IMR-90 (cell line): ENCODE data around the gene CALY. TPM values are rescaled to one million over a fixed set of nuclear protein-coding genes. Genes with fewer than 3 reads are reported as not detected.

Experiments
- ATAC-seq: fragments of 200-7000 bp; cut with Tn5 transposase; 2 replicates; pipeline ENCODE4 v1.9.1; 2020; ENCODE audit warnings: low read depth, mild to moderate bottlenecking, moderate library complexity
- BruUV-seq: library from RNA; stranded (reverse); fragments of 400-500 nt; replicated peaks from 2 replicates; lab custom pipeline; 2021; lab: Mats Ljungman, UMichigan
- CTCF ChIA-PET: fragments of 300-600 bp; formaldehyde crosslinking; extraction: SDS; loops from one replicate; lab custom pipeline; 2021; ENCODE audit warnings: antibody characterized with exemption; lab: Yijun Ruan, JAX
- POLR2A ChIA-PET: fragments of 300-600 bp; sonication (Branson Sonifier 250); formaldehyde crosslinking; loops from one replicate; lab custom pipeline; 2022; ENCODE audit warnings: antibody characterized with exemption; ENCODE audit not compliant: unreplicated experiment; lab: Charles Lee
- DNase-seq: peaks from one replicate; pipeline ENCODE4 v3.0.0; 2013
- H2AFZ ChIP-seq: replicated peaks from 2 replicates; pipeline ENCODE3; 2013; ENCODE audit warnings: low read length, mild to moderate bottlenecking; ENCODE audit not compliant: poor library complexity
- H2AK5ac ChIP-seq: 2 replicates; pipeline ENCODE4 v1.6.1; 2013; ENCODE audit warnings: low read depth, low read length, inconsistent platforms
- H2AK9ac ChIP-seq: replicated peaks from 2 replicates; pipeline ENCODE3; 2013; ENCODE audit warnings: mild to moderate bottlenecking, low read depth, low read length, moderate library complexity; ENCODE audit not compliant: poor library complexity
- H2BK120ac ChIP-seq: 2 replicates; pipeline ENCODE4 v1.6.1; 2013; ENCODE audit warnings: low read depth, low read length, inconsistent platforms
- H2BK15ac ChIP-seq: 3 replicates; pipeline ENCODE4 v1.6.1; 2013; ENCODE audit warnings: low read depth, low read length, inconsistent platforms
- H2BK20ac ChIP-seq: 2 replicates; pipeline ENCODE4 v1.6.1; 2013; ENCODE audit warnings: low read depth, mild to moderate bottlenecking, inconsistent platforms, low read length, moderate library complexity
- H2BK5ac ChIP-seq: 2 replicates; pipeline ENCODE4 v1.6.1; 2013; ENCODE audit warnings: mild to moderate bottlenecking, low read depth, low read length, inconsistent platforms; ENCODE audit not compliant: poor library complexity, severe bottlenecking
- H3K14ac ChIP-seq: replicated peaks from 2 replicates; pipeline ENCODE4 v1.6.1; 2013; ENCODE audit warnings: low read depth, low read length, inconsistent platforms
- H3K18ac ChIP-seq: 2 replicates; pipeline ENCODE4 v1.6.1; 2013; ENCODE audit warnings: low read depth, low read length, control low read depth
- H3K23ac ChIP-seq: 2 replicates; pipeline ENCODE4 v1.6.1; 2013; ENCODE audit warnings: low read depth, low read length, inconsistent platforms
- H3K27ac ChIP-seq: 2 replicates; pipeline ENCODE4 v1.5.1; 2013; ENCODE audit warnings: mild to moderate bottlenecking, control low read depth, low read length; ENCODE audit not compliant: insufficient read depth
- H3K27me3 ChIP-seq: 2 replicates; pipeline ENCODE4 v1.6.1; 2013; ENCODE audit warnings: low read length; ENCODE audit not compliant: control insufficient read depth, insufficient read depth
- H3K36me3 ChIP-seq: 2 replicates; pipeline ENCODE4 v1.6.1; 2013; ENCODE audit warnings: low read length, mixed read lengths; ENCODE audit not compliant: control insufficient read depth, insufficient read depth
- H3K4ac ChIP-seq: 2 replicates; pipeline ENCODE4 v1.6.1; 2013; ENCODE audit warnings: low read depth, low read length, inconsistent platforms
- H3K4me1 ChIP-seq: 2 replicates; pipeline ENCODE4 v1.6.1; 2013; ENCODE audit warnings: low read length, mixed read lengths; ENCODE audit not compliant: control insufficient read depth, insufficient read depth
- H3K4me2 ChIP-seq: 2 replicates; pipeline ENCODE4 v1.6.1; 2013; ENCODE audit warnings: low read depth, mild to moderate bottlenecking, control low read depth, low read length, moderate library complexity
- H3K4me3 ChIP-seq: 2 replicates; pipeline ENCODE4 v1.5.1; 2013; ENCODE audit warnings: low read depth, mild to moderate bottlenecking, control low read depth, low read length, moderate library complexity; ENCODE audit not compliant: insufficient read depth
- H3K56ac ChIP-seq: 2 replicates; pipeline ENCODE4 v1.6.1; 2013; ENCODE audit warnings: low read length, inconsistent platforms; ENCODE audit not compliant: insufficient read depth; ENCODE audit errors: extremely low read depth
- H3K79me1 ChIP-seq, 2 experiments: 2 replicates each; pipeline ENCODE4 v1.6.1; 2013; ENCODE audit warnings: low read length in 2 of 2, inconsistent platforms in 1 of 2, low read depth in 1 of 2
- H3K9ac ChIP-seq: 2 replicates; pipeline ENCODE4 v1.6.1; 2013; ENCODE audit warnings: low read depth, low read length, control low read depth
- H3K9me1 ChIP-seq: 2 replicates; pipeline ENCODE4 v1.6.1; 2013; ENCODE audit warnings: low read length, inconsistent platforms; ENCODE audit not compliant: insufficient read depth
- H3K9me3 ChIP-seq: 2 replicates; pipeline ENCODE4 v1.6.1; 2013; ENCODE audit warnings: low read length; ENCODE audit not compliant: control insufficient read depth, insufficient read depth
- H4K20me1 ChIP-seq: 2 replicates; pipeline ENCODE4 v1.6.1; 2013; ENCODE audit warnings: low read length, inconsistent platforms; ENCODE audit not compliant: insufficient read depth
- H4K5ac ChIP-seq: 2 replicates; pipeline ENCODE4 v1.6.1; 2013; ENCODE audit warnings: mild to moderate bottlenecking, low read depth, low read length, control low read depth
- H4K8ac ChIP-seq, 2 experiments: 2 replicates each; pipeline ENCODE4 v1.6.1; 2013; ENCODE audit warnings: low read depth in 2 of 2, low read length in 2 of 2, control low read depth in 1 of 2, inconsistent platforms in 1 of 2
- H4K91ac ChIP-seq: 2 replicates; pipeline ENCODE4 v1.6.1; 2013; ENCODE audit warnings: low read depth, low read length, inconsistent platforms; ENCODE audit not compliant: insufficient read depth
- BHLHE40 ChIP-seq: fragments of 150-350 bp; IDR thresholded peaks from 2 replicates; pipeline ENCODE4 v1.6.1; 2016; ENCODE audit warnings: mild to moderate bottlenecking, low read depth, low read length
- CEBPB ChIP-seq: IDR thresholded peaks from 2 replicates; pipeline ENCODE4 v1.6.1; 2012; ENCODE audit warnings: low read depth, low read length, improper control_type of control experiment
- CHD1 ChIP-seq: IDR thresholded peaks from 2 replicates; pipeline ENCODE4 v1.6.1; 2012; ENCODE audit warnings: low read depth, low read length, improper control_type of control experiment
- CTCF ChIP-seq: conservative IDR thresholded peaks from 2 replicates; pipeline ENCODE4 v1.5.1; 2012; ENCODE audit warnings: mild to moderate bottlenecking, low read depth, low read length, improper control_type of control experiment
- ELK1 ChIP-seq: fragments of 150-350 bp; IDR thresholded peaks from 2 replicates; pipeline ENCODE4 v1.6.1; 2016; ENCODE audit warnings: low read depth, mild to moderate bottlenecking, low read length, moderate library complexity, borderline replicate concordance
- FOS ChIP-seq: fragments of 150-350 bp; IDR thresholded peaks from 2 replicates; pipeline ENCODE4 v1.6.1; 2016; ENCODE audit warnings: low read depth, low read length
- MAFK ChIP-seq: IDR thresholded peaks from 2 replicates; pipeline ENCODE4 v1.6.1; 2012; ENCODE audit warnings: low read depth, low read length, improper control_type of control experiment
- MAZ ChIP-seq: IDR thresholded peaks from 2 replicates; pipeline ENCODE4 v1.6.1; 2012; ENCODE audit warnings: low read depth, mild to moderate bottlenecking, low read length, improper control_type of control experiment, moderate library complexity, borderline replicate concordance
- MXI1 ChIP-seq: IDR thresholded peaks from 2 replicates; pipeline ENCODE4 v1.6.1; 2012; ENCODE audit warnings: low read depth, mild to moderate bottlenecking, low read length, moderate library complexity, borderline replicate concordance
- NFE2L2 ChIP-seq: fragments of 150-350 bp; IDR thresholded peaks from 2 replicates; pipeline ENCODE4 v1.6.1; 2016; ENCODE audit warnings: low read depth, mild to moderate bottlenecking, low read length
- POLR2A ChIP-seq: IDR thresholded peaks from 2 replicates; pipeline ENCODE4 v1.6.1; 2012; ENCODE audit warnings: mild to moderate bottlenecking, low read depth, low read length
- RAD21 ChIP-seq: IDR thresholded peaks from 2 replicates; pipeline ENCODE4 v1.6.1; 2012; ENCODE audit warnings: low read length, improper control_type of control experiment
- RCOR1 ChIP-seq: IDR thresholded peaks from 2 replicates; pipeline ENCODE4 v1.6.1; 2012; ENCODE audit warnings: mild to moderate bottlenecking, low read length, improper control_type of control experiment; ENCODE audit not compliant: insufficient replicate concordance
- RFX5 ChIP-seq: IDR thresholded peaks from 2 replicates; pipeline ENCODE4 v1.8.0; 2012; ENCODE audit warnings: low read depth, mild to moderate bottlenecking, low read length, moderate library complexity
- SMC3 ChIP-seq: fragments of 150-350 bp; IDR thresholded peaks from 2 replicates; pipeline ENCODE4 v1.6.1; 2016; ENCODE audit warnings: low read depth, mild to moderate bottlenecking, antibody characterized with exemption, low read length, moderate library complexity
- USF2 ChIP-seq: fragments of 150-350 bp; IDR thresholded peaks from 2 replicates; pipeline ENCODE4 v1.6.1; 2017; ENCODE audit warnings: mild to moderate bottlenecking, antibody characterized with exemption, low read length, low read depth
- WGBS, 2 experiments: methylation state at CpG; one replicate each; pipeline versions ENCODE4 v1.1.5 to v1.1.7; 2013; ENCODE audit warnings: missing lambda C conversion rate in 2 of 2; ENCODE audit not compliant: insufficient read length in 1 of 2; ENCODE audit errors: extremely low coverage in 2 of 2; 5-methylcytosine and 5-hydroxymethylcytosine counted together
- dilution Hi-C: fragments of 300-500 bp; cut with HindIII; formaldehyde crosslinking; loops from one replicate; pipeline ENCODE4 v1.14.3; 2018; ENCODE audit warnings: low sequenced_read_pairs; ENCODE audit not compliant: unreplicated experiment
- in situ Hi-C: fragments of 300-500 bp; cut with MboI; formaldehyde crosslinking; loops from 3 replicates; pipeline ENCODE4 v1.14.3; 2019; ENCODE audit warnings: low sequenced_read_pairs, inconsistent platforms, mixed read lengths
- intact Hi-C: fragments of 100-400 bp; cut with micrococcal nuclease; formaldehyde crosslinking; loops from 2 replicates; pipeline ENCODE4 v1.10.0; 2022
- polyA plus RNA-seq, 3 experiments: library from polyadenylated mRNA; depleted of rRNA; stranded (reverse); fragments of >200 nt; gene quantifications; 2 replicates each; pipeline ENCODE4 v1.2.3, GENCODE V29; 2012; ENCODE audit warnings: low replicate concordance in 1 of 3
- total RNA-seq: library from RNA; depleted of rRNA; stranded (reverse); fragments of >200 nt; gene quantifications from 2 replicates; pipeline ENCODE4 v1.2.3, GENCODE V29; 2012

Gene CALY
- total and polyA plus RNA-seq, 2 of the 4 experiments (the other 2 are of a cell fraction), result 0.34 TPM; not detected in 1

- H3K56ac ChIP-seq, result no peak overlapping the region
- H2BK15ac ChIP-seq, result no peak overlapping the region
- no peak overlapping the region for H4K8ac ChIP-seq
- H3K18ac ChIP-seq, result no peak overlapping the region
- no peak overlapping the region for H3K27ac ChIP-seq
- no peak overlapping the region for H2BK120ac ChIP-seq
- no peak overlapping the region for H2AK5ac ChIP-seq
- H2BK20ac ChIP-seq, result no peak overlapping the region
- H3K27me3 ChIP-seq, result no peaks in the 10 kb centered on the region
- H2AK9ac ChIP-seq, result no peak overlapping the region
- BruUV-seq, result no TSS peak
- no peak overlapping the region for H4K5ac ChIP-seq
- intact Hi-C loops (no loop called here), dilution Hi-C loops (no loop called here), in situ Hi-C loops (no loop called here)
- DNase-seq (no peak), ATAC-seq (no peak)
- TF ChIP-seq FOS, result no peak
- no peak for TF ChIP-seq CTCF
- TF ChIP-seq MXI1, result no peak
- TF ChIP-seq MAFK, result no peak
- TF ChIP-seq RAD21, result no peak
- TF ChIP-seq BHLHE40, result no peak
- no peak for TF ChIP-seq ELK1
- TF ChIP-seq RFX5, result no peak
- no peak for TF ChIP-seq USF2
- no peak for TF ChIP-seq SMC3
- no peak for TF ChIP-seq MAZ
- no peak for TF ChIP-seq RCOR1
- no peak for TF ChIP-seq NFE2L2
- TF ChIP-seq POLR2A, result no peak
- TF ChIP-seq CEBPB, result no peak
- TF ChIP-seq CHD1, result no peak
- peaks cover 39% of the 10 kb centered on the region for H4K20me1 ChIP-seq
- no peak overlapping the region for H4K91ac ChIP-seq
- H2BK5ac ChIP-seq, result no peak overlapping the region
- no peak overlapping the region for H3K4me3 ChIP-seq
- H3K79me1 ChIP-seq, result peaks cover 15 to 45% of the 10 kb centered on the region in 2 experiments
- H3K4me1 ChIP-seq, result peaks cover 5% of the 10 kb centered on the region
- H3K9me3 ChIP-seq, result no peaks in the 10 kb centered on the region
- no peak overlapping the region for H3K14ac ChIP-seq
- H3K4me2 ChIP-seq, result no peak overlapping the region
- WGBS, 2 experiments, result 97% methylated on average over 9 of the region's 14 CpGs; no CpG with 5 or more reads in 1 of the 2 experiments
- H3K9ac ChIP-seq, result no peak overlapping the region
- CTCF ChIA-PET, result no interaction called here
- POLR2A ChIA-PET, result no interaction called here
- no peak overlapping the region for H3K23ac ChIP-seq
- no peak overlapping the region for H2AFZ ChIP-seq
- peaks cover 9% of the 10 kb centered on the region; the same call in 1 of the 2 replicates for H3K9me1 ChIP-seq
- H3K36me3 ChIP-seq, result peaks cover 34% of the 10 kb centered on the region
- no peak overlapping the region for H3K4ac ChIP-seq
These were observed 34.5 kb downstream of the CALY start for GRCh38 chr10:133302230-133302629.
